Panc1 (cell line): Measurements from ENCODE around the gene TTBK1.

Experiments used
- POLR2AphosphoS5 ChIP-seq: IDR thresholded peaks from 2 replicates; pipeline ENCODE4 v1.6.1; 2012; ENCODE audit warnings: mild to moderate bottlenecking, low read depth, low read length, moderate library complexity
- SIN3A ChIP-seq: IDR thresholded peaks from 2 replicates; pipeline ENCODE4 v1.6.1; 2012; ENCODE audit warnings: low read depth, mild to moderate bottlenecking, low read length, moderate library complexity, borderline replicate concordance; ENCODE audit not compliant: insufficient read depth
- TF ChIP-seq, protein P1 (sequence below), 2 experiments: IDR thresholded peaks; 2 replicates each; pipeline ENCODE4 v1.6.1; 2011 to 2012; ENCODE audit warnings: low read depth in 2 of 2, control low read depth in 1 of 2, low read length in 1 of 2, mild to moderate bottlenecking in 1 of 2, moderate library complexity in 1 of 2; ENCODE audit not compliant: insufficient read depth in 1 of 2
- TF ChIP-seq, protein P2 (sequence below): fragments of 450-650 bp; IDR thresholded peaks from 2 replicates; pipeline ENCODE4 v1.5.1; 2017; ENCODE audit warnings: mild to moderate bottlenecking

DNA sequence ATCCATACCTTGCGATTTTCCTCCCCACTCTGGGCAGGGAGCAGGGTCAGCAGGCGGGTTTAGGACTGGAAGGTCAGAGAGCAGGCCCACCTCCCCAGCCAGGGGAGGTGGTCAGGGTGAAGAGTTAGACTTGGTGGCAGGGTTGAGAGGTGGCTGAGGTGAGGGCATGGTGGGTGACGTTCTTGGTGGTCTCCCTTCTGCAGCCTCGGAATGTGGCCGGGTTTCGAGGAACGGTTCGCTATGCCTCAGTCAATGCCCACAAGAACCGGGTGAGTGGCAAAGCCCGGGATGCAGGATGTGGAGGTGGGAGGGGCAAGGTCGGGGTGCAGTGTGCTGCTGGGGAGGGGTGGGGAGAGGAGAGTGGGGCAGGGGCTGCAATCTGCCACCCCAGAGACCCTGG lies 11.6 kb downstream of the TTBK1 start:
- TF ChIP-seq, protein P1, sequence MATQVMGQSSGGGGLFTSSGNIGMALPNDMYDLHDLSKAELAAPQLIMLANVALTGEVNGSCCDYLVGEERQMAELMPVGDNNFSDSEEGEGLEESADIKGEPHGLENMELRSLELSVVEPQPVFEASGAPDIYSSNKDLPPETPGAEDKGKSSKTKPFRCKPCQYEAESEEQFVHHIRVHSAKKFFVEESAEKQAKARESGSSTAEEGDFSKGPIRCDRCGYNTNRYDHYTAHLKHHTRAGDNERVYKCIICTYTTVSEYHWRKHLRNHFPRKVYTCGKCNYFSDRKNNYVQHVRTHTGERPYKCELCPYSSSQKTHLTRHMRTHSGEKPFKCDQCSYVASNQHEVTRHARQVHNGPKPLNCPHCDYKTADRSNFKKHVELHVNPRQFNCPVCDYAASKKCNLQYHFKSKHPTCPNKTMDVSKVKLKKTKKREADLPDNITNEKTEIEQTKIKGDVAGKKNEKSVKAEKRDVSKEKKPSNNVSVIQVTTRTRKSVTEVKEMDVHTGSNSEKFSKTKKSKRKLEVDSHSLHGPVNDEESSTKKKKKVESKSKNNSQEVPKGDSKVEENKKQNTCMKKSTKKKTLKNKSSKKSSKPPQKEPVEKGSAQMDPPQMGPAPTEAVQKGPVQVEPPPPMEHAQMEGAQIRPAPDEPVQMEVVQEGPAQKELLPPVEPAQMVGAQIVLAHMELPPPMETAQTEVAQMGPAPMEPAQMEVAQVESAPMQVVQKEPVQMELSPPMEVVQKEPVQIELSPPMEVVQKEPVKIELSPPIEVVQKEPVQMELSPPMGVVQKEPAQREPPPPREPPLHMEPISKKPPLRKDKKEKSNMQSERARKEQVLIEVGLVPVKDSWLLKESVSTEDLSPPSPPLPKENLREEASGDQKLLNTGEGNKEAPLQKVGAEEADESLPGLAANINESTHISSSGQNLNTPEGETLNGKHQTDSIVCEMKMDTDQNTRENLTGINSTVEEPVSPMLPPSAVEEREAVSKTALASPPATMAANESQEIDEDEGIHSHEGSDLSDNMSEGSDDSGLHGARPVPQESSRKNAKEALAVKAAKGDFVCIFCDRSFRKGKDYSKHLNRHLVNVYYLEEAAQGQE (IDR thresholded peaks at IDR 0.05; ENCODE audit: insufficient read depth in 1 of 2, low read depth in 2 of 2, low read length in 1 of 2), result no peak
- TF ChIP-seq POLR2AphosphoS5 (no peak), SIN3A (no peak)
- TF ChIP-seq, protein P2, sequence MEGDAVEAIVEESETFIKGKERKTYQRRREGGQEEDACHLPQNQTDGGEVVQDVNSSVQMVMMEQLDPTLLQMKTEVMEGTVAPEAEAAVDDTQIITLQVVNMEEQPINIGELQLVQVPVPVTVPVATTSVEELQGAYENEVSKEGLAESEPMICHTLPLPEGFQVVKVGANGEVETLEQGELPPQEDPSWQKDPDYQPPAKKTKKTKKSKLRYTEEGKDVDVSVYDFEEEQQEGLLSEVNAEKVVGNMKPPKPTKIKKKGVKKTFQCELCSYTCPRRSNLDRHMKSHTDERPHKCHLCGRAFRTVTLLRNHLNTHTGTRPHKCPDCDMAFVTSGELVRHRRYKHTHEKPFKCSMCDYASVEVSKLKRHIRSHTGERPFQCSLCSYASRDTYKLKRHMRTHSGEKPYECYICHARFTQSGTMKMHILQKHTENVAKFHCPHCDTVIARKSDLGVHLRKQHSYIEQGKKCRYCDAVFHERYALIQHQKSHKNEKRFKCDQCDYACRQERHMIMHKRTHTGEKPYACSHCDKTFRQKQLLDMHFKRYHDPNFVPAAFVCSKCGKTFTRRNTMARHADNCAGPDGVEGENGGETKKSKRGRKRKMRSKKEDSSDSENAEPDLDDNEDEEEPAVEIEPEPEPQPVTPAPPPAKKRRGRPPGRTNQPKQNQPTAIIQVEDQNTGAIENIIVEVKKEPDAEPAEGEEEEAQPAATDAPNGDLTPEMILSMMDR, result no peak
